OCI-LY1 (cell line): Measurements from ENCODE around the gene TOMM6.

Source experiments
- H2AFZ ChIP-seq: fragments of 200-600 bp; sonication (generic), shearing (Covaris generic); 2 replicates; pipeline ENCODE4 v1.6.0; 2014; ENCODE audit warnings: antibody characterized with exemption, mild to moderate bottlenecking, low read length
- H3F3A ChIP-seq: fragments of 200-600 bp; sonication (generic), shearing (Covaris generic); 2 replicates; pipeline ENCODE4 v1.6.0; 2014; ENCODE audit warnings: mild to moderate bottlenecking, antibody characterized with exemption, low read length, moderate library complexity; ENCODE audit not compliant: insufficient read depth
- H3K27ac ChIP-seq: fragments of 200-600 bp; sonication (generic); 2 replicates; pipeline ENCODE4 v1.5.1; 2014; ENCODE audit warnings: low read length, mixed run types, mild to moderate bottlenecking, low read depth; ENCODE audit not compliant: poor library complexity, severe bottlenecking
- H3K27me3 ChIP-seq: fragments of 200-600 bp; sonication (generic); 2 replicates; pipeline ENCODE4 v1.6.0; 2014; ENCODE audit warnings: antibody characterized with exemption, mild to moderate bottlenecking, low read length, moderate library complexity; ENCODE audit not compliant: insufficient read depth
- H3K36me3 ChIP-seq: fragments of 200-600 bp; sonication (generic); 2 replicates; pipeline ENCODE4 v1.6.1; 2014; ENCODE audit warnings: mild to moderate bottlenecking, antibody characterized with exemption, low read length, moderate library complexity, mixed read lengths; ENCODE audit not compliant: insufficient read depth
- H3K4me1 ChIP-seq: fragments of 200-600 bp; sonication (generic); 2 replicates; pipeline ENCODE4 v1.5.1; 2014; ENCODE audit warnings: mild to moderate bottlenecking, low read length, moderate library complexity; ENCODE audit not compliant: insufficient read depth, severe bottlenecking
- H3K4me2 ChIP-seq: fragments of 200-600 bp; sonication (generic), shearing (Covaris generic); 2 replicates; pipeline ENCODE4 v1.6.1; 2014; ENCODE audit warnings: low read length
- H3K4me3 ChIP-seq: fragments of 200-600 bp; sonication (generic); 2 replicates; pipeline ENCODE4 v1.5.1; 2014; ENCODE audit warnings: low read length, low read depth, mild to moderate bottlenecking, mixed read lengths; ENCODE audit not compliant: poor library complexity, severe bottlenecking
- H3K79me2 ChIP-seq: fragments of 200-600 bp; shearing (Covaris generic); 2 replicates; pipeline ENCODE4 v1.6.1; 2016; ENCODE audit warnings: mixed run types, low read length, mixed read lengths; ENCODE audit not compliant: insufficient read depth
- H3K9ac ChIP-seq: fragments of 200-600 bp; sonication (generic), shearing (Covaris generic); 2 replicates; pipeline ENCODE4 v1.6.1; 2014; ENCODE audit warnings: mild to moderate bottlenecking, low read length, mixed read lengths
- H3K9me2 ChIP-seq: fragments of 200-600 bp; sonication (generic), shearing (Covaris generic); 2 replicates; pipeline ENCODE4 v1.6.1; 2014; ENCODE audit warnings: low read depth, mild to moderate bottlenecking, low read length, mixed read lengths
- H3K9me3 ChIP-seq: fragments of 200-600 bp; shearing (Covaris generic); 2 replicates; pipeline ENCODE4 v1.6.1; 2014; ENCODE audit warnings: low read length, mixed read lengths
- H4K20me1 ChIP-seq: fragments of 200-600 bp; sonication (generic), shearing (Covaris generic); 2 replicates; pipeline ENCODE4 v1.6.0; 2016; ENCODE audit warnings: mild to moderate bottlenecking, low read length; ENCODE audit not compliant: insufficient read depth
- EZH2 ChIP-seq: fragments of 200-600 bp; sonication (generic), shearing (Covaris generic); IDR thresholded peaks from 2 replicates; pipeline ENCODE4 v1.8.0; 2017; ENCODE audit warnings: borderline replicate concordance, mixed run types, mild to moderate bottlenecking, antibody characterized with exemption, low read length, moderate library complexity, mixed read lengths
- TF ChIP-seq, protein P1 (sequence below): fragments of 200-600 bp; sonication (generic), shearing (Covaris generic); IDR thresholded peaks from 2 replicates; pipeline ENCODE4 v1.5.1; 2017; ENCODE audit warnings: mild to moderate bottlenecking, antibody characterized with exemption, low read length, moderate library complexity, mixed read lengths

The TOMM6 gene

DNA sequence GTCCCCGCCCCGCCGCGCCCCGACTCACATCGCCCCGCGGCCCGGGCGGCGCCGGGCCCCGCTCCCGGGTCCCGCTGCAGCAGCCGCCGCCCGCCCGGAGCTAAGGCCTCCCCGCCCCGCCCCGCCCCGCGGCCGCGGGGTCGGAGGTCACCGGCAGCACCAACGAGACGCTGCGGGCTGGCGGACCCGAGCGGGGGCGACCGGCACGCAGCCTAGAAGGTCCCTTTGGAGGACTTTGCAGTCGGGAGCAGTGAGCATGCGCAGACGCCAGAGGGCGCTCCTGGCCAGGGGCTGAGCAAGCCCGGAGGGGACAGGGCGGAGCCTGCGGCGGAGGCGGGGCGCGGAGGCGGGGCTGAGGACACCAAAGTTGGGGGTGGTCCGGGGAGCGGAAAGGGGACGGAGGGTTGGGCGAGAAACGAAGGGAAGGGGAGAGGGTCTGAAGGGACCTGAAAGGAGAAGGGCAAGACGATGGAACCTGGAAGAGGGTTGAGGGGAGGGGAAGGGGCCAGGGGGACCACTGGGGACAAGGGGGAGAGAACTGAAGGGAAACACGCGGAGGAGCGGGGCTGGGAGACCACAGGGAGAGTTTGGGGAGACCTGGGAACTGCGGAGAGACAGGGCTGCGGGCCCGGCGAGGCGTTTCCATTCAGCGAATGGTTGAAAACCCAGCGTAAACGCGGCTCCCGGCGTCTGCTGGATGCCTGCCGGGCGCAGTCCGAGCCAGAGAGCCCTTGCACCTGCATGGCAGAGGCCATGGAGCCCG lies 7.5 kb upstream of the TOMM6 start, which contains the start of gene FRS3:
Gene FRS3 (minus strand): TSS at position 113 of the 763 bp plus-strand sequence. CDS start 2,913 bp downstream, outside the sequence.
- Histone ChIP-seq H3K4me3 (peak within 1 kb of the TSS; percentile 66), H3K36me3 (no peaks in the 10 kb centered on the region; the same call in 1 of the 2 replicates), H3K4me2 (peak within 1 kb of the TSS; percentile 95), H3F3A (no peaks in the 10 kb centered on the region), H3K4me1 (peaks cover 13% of the 10 kb centered on the region), H3K27me3 (0 out of 2 replicates have a peak, but pooled peaks cover 5% of the 10 kb centered on the region), H3K9ac (peak within 1 kb of the TSS; percentile 82), H3K79me2 (no peaks in the 10 kb centered on the region), H4K20me1 (no peaks in the 10 kb centered on the region), H3K27ac (no peak within 1 kb of the TSS), H3K9me2 (no peaks in the 10 kb centered on the region), H2AFZ (no peak within 1 kb of the TSS), H3K9me3 (no peaks in the 10 kb centered on the region)
- no peak for TF ChIP-seq EZH2
- TF ChIP-seq, protein P1, sequence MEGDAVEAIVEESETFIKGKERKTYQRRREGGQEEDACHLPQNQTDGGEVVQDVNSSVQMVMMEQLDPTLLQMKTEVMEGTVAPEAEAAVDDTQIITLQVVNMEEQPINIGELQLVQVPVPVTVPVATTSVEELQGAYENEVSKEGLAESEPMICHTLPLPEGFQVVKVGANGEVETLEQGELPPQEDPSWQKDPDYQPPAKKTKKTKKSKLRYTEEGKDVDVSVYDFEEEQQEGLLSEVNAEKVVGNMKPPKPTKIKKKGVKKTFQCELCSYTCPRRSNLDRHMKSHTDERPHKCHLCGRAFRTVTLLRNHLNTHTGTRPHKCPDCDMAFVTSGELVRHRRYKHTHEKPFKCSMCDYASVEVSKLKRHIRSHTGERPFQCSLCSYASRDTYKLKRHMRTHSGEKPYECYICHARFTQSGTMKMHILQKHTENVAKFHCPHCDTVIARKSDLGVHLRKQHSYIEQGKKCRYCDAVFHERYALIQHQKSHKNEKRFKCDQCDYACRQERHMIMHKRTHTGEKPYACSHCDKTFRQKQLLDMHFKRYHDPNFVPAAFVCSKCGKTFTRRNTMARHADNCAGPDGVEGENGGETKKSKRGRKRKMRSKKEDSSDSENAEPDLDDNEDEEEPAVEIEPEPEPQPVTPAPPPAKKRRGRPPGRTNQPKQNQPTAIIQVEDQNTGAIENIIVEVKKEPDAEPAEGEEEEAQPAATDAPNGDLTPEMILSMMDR: peak; percentile 91

DNA sequence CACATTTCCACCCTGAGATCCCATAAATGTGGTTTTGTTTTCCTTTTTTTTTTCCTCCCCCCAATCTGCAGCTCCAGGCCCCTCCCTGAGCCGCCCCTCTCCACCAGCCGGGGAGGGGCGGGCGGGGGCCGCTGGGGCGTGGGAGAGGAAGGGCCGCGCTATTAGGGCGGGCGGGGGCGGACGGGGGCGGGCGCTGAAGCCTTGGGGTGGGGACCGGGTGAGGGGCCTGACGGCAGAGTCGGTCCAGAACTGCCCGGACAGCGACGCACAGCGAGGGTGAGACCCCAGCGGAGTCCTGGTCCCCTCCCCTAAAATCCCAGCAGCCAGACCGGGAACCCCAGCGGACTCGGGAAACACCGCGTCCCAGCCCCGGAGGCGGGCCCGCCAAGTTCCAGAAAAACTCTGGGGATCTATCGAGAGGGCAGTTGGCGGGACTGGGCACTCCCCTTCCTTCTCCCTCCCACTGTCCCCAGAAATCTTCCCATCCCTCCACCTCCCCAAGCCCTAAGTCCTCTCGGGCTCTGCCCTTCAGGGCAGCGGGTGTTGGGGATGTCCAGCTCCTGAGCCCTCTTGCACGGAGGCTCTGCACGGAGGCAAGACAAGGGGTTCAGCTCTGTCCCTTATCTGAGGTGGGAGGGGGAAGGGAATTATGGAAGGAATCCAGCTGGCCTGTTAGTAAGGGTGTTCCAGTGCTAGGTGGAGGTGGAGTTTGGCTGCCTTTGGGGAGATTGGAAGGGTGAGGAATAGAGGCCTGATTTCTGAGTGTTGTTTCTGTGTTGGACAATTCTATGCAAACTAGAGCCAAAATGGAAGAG lies 6.7 kb upstream of the TOMM6 start, which contains the start of gene PRICKLE4:
Gene PRICKLE4 (plus strand): TSS at position 232 of the 815 bp plus-strand sequence. CDS start 2,692 bp downstream, outside the sequence.
- H3K4me2 ChIP-seq: peak within 1 kb of the TSS; percentile 95
- TF ChIP-seq EZH2: no peak
- TF ChIP-seq, protein P1: no peak

DNA sequence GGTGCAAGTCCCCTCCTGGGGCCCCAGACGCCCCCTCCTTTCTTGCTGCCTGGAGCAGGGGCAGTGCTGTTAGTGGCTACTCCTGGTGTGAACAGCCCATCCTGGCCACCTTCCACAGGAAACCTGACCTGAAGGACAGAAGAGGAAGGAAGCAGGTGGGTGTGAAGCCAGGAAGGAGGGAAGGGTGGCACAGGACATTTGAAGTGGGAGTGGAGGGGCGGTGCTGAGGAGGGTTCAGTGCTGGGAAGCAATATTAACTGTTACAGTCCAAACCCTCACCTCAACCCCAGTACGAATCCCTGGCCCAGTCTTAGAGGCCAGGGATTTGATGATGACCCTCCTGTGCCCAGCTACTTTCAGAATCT lies 6.1 kb upstream of the TOMM6 start:
- TF ChIP-seq EZH2: no peak
- TF ChIP-seq, protein P1: no peak

More for the DNA sequence above, 6.7 kb upstream of the TOMM6 start, which contains the start of gene PRICKLE4:
- no peaks in the 10 kb centered on the region for H3F3A ChIP-seq
- no peaks in the 10 kb centered on the region for H3K9me2 ChIP-seq
- no peak within 1 kb of the TSS for H2AFZ ChIP-seq
- no peak within 1 kb of the TSS for H3K27ac ChIP-seq
- H4K20me1 ChIP-seq: no peaks in the 10 kb centered on the region
- peaks cover 14% of the 10 kb centered on the region for H3K4me1 ChIP-seq
- H3K9ac ChIP-seq: peak within 1 kb of the TSS; percentile 82
- H3K4me3 ChIP-seq: peak within 1 kb of the TSS; percentile 66
- 0 out of 2 replicates have a peak, but pooled peaks cover 5% of the 10 kb centered on the region for H3K27me3 ChIP-seq
- no peaks in the 10 kb centered on the region for H3K36me3 ChIP-seq
- H3K9me3 ChIP-seq: no peaks in the 10 kb centered on the region
- no peaks in the 10 kb centered on the region for H3K79me2 ChIP-seq

More for the DNA sequence above, 6.1 kb upstream of the TOMM6 start:
- Histone ChIP-seq H3K4me1 (peaks cover 20% of the 10 kb centered on the region), H3K27ac (no peak overlapping the region), H4K20me1 (no peaks in the 10 kb centered on the region), H2AFZ (no peak overlapping the region), H3K79me2 (no peaks in the 10 kb centered on the region), H3K4me3 (no peak overlapping the region), H3K9ac (no peak overlapping the region), H3K9me3 (no peaks in the 10 kb centered on the region), H3K4me2 (no peak overlapping the region), H3F3A (no peaks in the 10 kb centered on the region), H3K27me3 (0 out of 2 replicates have a peak, but pooled peaks cover 5% of the 10 kb centered on the region), H3K36me3 (no peaks in the 10 kb centered on the region), H3K9me2 (no peaks in the 10 kb centered on the region)
